NCI-H345 treated with DMSO at 0.1 percent for 48 hours (cell line): Measurements from ENCODE around the gene SMAP1.

Experiments
- DNase-seq: peaks from one replicate; lab custom pipeline; 2025; ENCODE audit not compliant: unreplicated experiment; lab: John Stamatoyannopoulos, UW

The SMAP1 gene

GRCh38 chr6:70667711-70668498 lies at the start of gene SMAP1:
SMAP1 (plus strand) TSS chr6:70667883; CDS start chr6:70668024, 141 bp downstream.
- DNase-seq = peak; percentile 80

- no peak for DNase-seq
These were observed 46.9 kb upstream of the SMAP1 start for GRCh38 chr6:70620746-70621145.

GRCh38 chr6:70622461-70622860 lies 45.2 kb upstream of the SMAP1 start:
- no peak for DNase-seq

- DNase-seq = no peak
These were observed 42.2 kb upstream of the SMAP1 start for GRCh38 chr6:70625436-70625835.

GRCh38 chr6:70627500-70628254 lies 40.0 kb upstream of the SMAP1 start:
- DNase-seq = no peak

- no peak for DNase-seq
These were observed 37.8 kb upstream of the SMAP1 start for GRCh38 chr6:70629929-70630328.

GRCh38 chr6:70633870-70634269 lies 33.8 kb upstream of the SMAP1 start:
- no peak for DNase-seq

- no peak for DNase-seq
These were observed 31.1 kb upstream of the SMAP1 start for GRCh38 chr6:70636596-70636995.

GRCh38 chr6:70638468-70638867 lies 29.2 kb upstream of the SMAP1 start:
- no peak for DNase-seq

GRCh38 chr6:70651326-70651905 lies 16.3 kb upstream of the SMAP1 start:
- DNase-seq = no peak

- DNase-seq = no peak
These were observed 15.5 kb upstream of the SMAP1 start for GRCh38 chr6:70652216-70652615.

GRCh38 chr6:70657706-70658105 lies 10.0 kb upstream of the SMAP1 start:
- DNase-seq = no peak

GRCh38 chr6:70663881-70664466 lies 3.7 kb upstream of the SMAP1 start:
- no peak for DNase-seq

GRCh38 chr6:70666706-70667105 lies 977 bp upstream of the SMAP1 start:
- DNase-seq = no peak

- DNase-seq = no peak
These were observed 400 bp upstream of the SMAP1 start for GRCh38 chr6:70667256-70667710.

- no peak for DNase-seq
These were observed 773 bp downstream of the SMAP1 start for GRCh38 chr6:70668499-70668812.

- no peak for DNase-seq
These were observed 1.4 kb downstream of the SMAP1 start for GRCh38 chr6:70669133-70669532.

- no peak for DNase-seq
These were observed 4.9 kb downstream of the SMAP1 start for GRCh38 chr6:70672549-70672948.

GRCh38 chr6:70673054-70673453 lies 5.4 kb downstream of the SMAP1 start:
- no peak for DNase-seq

- DNase-seq = no peak
These were observed 5.9 kb downstream of the SMAP1 start for GRCh38 chr6:70673601-70674000.

- no peak for DNase-seq
These were observed 8.1 kb downstream of the SMAP1 start for GRCh38 chr6:70675822-70676221.

GRCh38 chr6:70676821-70677220 lies 9.1 kb downstream of the SMAP1 start:
- no peak for DNase-seq
